BJ (cell line): ENCODE measurements around the gene NBEA. TPM values are rescaled to one million over a fixed set of nuclear protein-coding genes. Genes with fewer than 3 reads are reported as not detected.
"Not testable (repeated sequence)": the region's sequence is repeated elsewhere in the genome, so short reads cannot be mapped to it uniquely, and the experiment has no call there.

Experiments
- CTCF ChIA-PET: fragments of 350-600 bp; formaldehyde crosslinking; extraction: SDS; loops from one replicate; lab custom pipeline; 2021; ENCODE audit warnings: antibody characterized with exemption, inconsistent platforms; lab: Yijun Ruan, JAX
- POLR2A ChIA-PET: fragments of 300-600 bp; sonication (Branson Sonifier 250); formaldehyde crosslinking; extraction: SDS; loops from one replicate; lab custom pipeline; 2021; ENCODE audit warnings: antibody characterized with exemption; lab: Charles Lee
- DNase-seq: peaks from one replicate; pipeline ENCODE4 v3.0.0-alpha.2; 2011; ENCODE audit warnings: low read depth
- H3K27me3 ChIP-seq: 2 replicates; pipeline ENCODE4 v1.6.0; 2011; ENCODE audit warnings: low read length; ENCODE audit not compliant: control insufficient read depth, insufficient read depth
- H3K36me3 ChIP-seq: 2 replicates; pipeline ENCODE4 v1.5.1; 2011; ENCODE audit warnings: low read length; ENCODE audit not compliant: control insufficient read depth, insufficient read depth
- H3K4me3 ChIP-seq: 2 replicates; pipeline ENCODE4 v1.5.1; 2011; ENCODE audit warnings: low read depth, mild to moderate bottlenecking, control low read depth, low read length
- CTCF ChIP-seq: IDR thresholded peaks from 2 replicates; pipeline ENCODE4 v1.5.1; 2011; ENCODE audit warnings: low read depth, mild to moderate bottlenecking, control low read depth, inconsistent platforms, low read length, moderate library complexity; ENCODE audit not compliant: insufficient read depth
- polyA plus RNA-seq: library from polyadenylated mRNA; depleted of rRNA; stranded (reverse); fragments of >200 nt; gene quantifications from 2 replicates; pipeline ENCODE4 v1.2.3, GENCODE V29; 2011

Gene NBEA
- polyA plus RNA-seq, 1 experiment = 17.8 TPM

GRCh38 chr13:35392768-35393167 lies 450.7 kb downstream of the NBEA start:
- CTCF ChIA-PET = no interaction called here
- no peak for DNase-seq
- Histone ChIP-seq H3K36me3 (no peaks in the 10 kb centered on the region), H3K4me3 (no peak overlapping the region), H3K27me3 (no peaks in the 10 kb centered on the region)
- no peak for TF ChIP-seq CTCF
- POLR2A ChIA-PET = no interaction called here

DNA sequence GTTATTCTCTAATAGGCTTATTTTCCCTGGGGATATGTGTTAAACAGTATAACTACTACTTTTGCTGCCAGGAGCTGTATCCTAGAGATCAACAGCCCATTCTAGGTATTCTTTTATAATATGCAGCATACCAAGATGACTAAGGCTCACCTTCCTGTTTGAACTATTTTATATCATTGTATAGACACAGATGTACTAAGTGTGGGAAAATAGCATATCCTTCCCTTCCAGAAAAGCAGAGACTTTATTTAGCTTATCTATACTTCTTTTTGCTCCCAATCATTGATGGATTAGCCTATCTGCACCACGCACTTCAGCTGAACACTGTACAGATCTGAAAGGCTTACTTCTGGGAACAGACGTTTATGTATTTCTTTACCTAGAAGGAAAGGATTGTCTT lies 451.8 kb downstream of the NBEA start:
- DNase-seq = no peak

DNA sequence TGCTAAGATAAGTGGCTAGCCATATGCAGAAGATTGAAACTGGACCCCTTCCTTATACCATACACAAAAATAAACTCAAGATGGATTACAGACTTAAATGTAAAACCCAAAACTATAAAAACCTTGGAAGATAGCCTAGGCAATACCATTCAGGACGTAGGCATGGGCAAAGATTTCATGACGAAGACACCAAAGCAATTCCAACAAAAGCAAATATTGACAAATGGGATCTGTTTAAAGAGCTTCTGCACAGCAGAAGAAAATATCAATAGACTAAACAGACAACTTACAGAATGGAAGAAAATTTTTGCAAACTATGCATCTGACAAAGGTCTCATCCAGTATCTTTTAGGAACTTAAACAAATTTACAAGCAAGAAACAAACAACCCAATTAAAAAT lies 466.2 kb downstream of the NBEA start:
- CTCF ChIA-PET, H3K36me3 ChIP-seq, H3K4me3 ChIP-seq, POLR2A ChIA-PET, DNase-seq, H3K27me3 ChIP-seq: not testable (repeated sequence)

More for the DNA sequence above, 451.8 kb downstream of the NBEA start:
- ChIA-PET CTCF (no interaction called here), POLR2A (no interaction called here)
- no peak overlapping the region for H3K4me3 ChIP-seq
- no peaks in the 10 kb centered on the region for H3K27me3 ChIP-seq
- TF ChIP-seq CTCF = no peak
- no peaks in the 10 kb centered on the region for H3K36me3 ChIP-seq

DNA sequence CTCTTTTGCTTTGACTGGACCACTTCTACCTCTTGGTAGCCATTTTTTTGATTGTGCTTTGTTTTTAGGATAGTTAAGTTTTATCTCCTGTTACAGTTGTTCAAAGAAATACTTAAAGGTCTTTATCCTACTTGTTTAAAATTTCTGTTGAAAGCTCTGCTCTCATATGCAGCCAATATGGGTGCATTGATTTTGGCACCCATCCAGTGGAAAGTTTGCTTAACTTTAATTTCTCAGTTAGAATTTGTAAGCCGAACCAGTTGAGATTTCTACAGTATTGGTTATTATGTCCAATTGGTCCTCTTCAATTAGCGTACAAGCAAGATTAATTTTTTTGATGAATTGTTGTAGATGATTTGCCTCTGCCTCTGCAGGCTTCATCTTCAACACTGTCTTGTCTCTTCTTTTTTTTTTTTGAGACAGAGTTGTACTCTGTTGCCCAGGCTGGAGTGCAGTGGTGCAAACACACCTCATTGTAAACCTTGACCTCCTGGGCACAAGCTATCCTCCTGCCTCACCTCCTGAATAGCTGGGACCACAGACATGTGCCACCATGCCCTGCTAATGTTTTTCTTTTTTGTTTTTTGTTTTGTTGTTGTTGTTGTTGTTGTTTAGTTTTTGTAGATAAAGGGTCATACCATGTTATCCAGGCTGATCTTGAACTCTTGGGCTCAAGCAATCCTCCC lies 469.1 kb downstream of the NBEA start:
- Histone ChIP-seq H3K27me3 (no peaks in the 10 kb centered on the region), H3K4me3 (no peak overlapping the region), H3K36me3 (no peaks in the 10 kb centered on the region)
- ChIA-PET CTCF (no interaction called here), POLR2A (no interaction called here)
- TF ChIP-seq CTCF = no peak
- no peak for DNase-seq

- Histone ChIP-seq H3K4me3 (no peak overlapping the region), H3K27me3 (no peaks in the 10 kb centered on the region), H3K36me3 (no peaks in the 10 kb centered on the region)
- no peak for TF ChIP-seq CTCF
- POLR2A ChIA-PET = no interaction called here
- no peak for DNase-seq
- CTCF ChIA-PET = interaction anchor here (0.8 kb wide), 1 partner anchor 12 kb away, joined by 3 read pairs; no protein-coding TSS in a partner anchor
These were observed 506.4 kb downstream of the NBEA start for GRCh38 chr13:35448465-35448864.

DNA sequence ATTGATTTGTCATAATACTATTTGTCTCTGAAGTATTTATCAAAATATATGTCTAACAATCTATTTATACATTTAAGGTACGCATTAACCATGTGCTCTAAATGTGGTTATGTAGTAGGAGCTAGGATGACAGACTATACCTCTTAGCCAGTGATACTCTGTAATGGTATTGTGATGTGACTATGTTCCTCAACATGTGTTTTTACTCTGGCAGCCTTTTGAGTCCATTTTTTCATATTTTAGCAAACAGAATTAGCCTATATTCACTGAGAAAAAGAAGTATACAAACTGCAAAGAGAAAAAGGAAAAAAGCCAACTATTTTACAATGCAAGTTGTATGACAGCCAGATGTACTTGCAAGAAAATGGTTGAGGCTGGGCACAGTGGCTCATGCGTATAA lies 507.8 kb downstream of the NBEA start:
- TF ChIP-seq CTCF = no peak
- ChIA-PET CTCF (no interaction called here), POLR2A (interaction anchor here (0.7 kb wide), 1 partner anchor 491 kb away, joined by 4 read pairs; no protein-coding TSS in a partner anchor)
- no peaks in the 10 kb centered on the region for H3K36me3 ChIP-seq
- no peak for DNase-seq
- no peak overlapping the region for H3K4me3 ChIP-seq
- no peaks in the 10 kb centered on the region for H3K27me3 ChIP-seq
